Activated CD4-positive, alpha-beta T cell treated with anti-CD3 and anti-CD28 coated beads for 36 hours (primary cell): ENCODE measurements around the gene EAF1. TPM values are rescaled to one million over a fixed set of nuclear protein-coding genes. Genes with fewer than 3 reads are reported as not detected.
"Not testable (repeated sequence)": the region's sequence is repeated elsewhere in the genome, so short reads cannot be mapped to it uniquely, and the experiment has no call there.

Experiments
- ATAC-seq: fragments of 200-7000 bp; cut with Tn5 transposase; one replicate; pipeline ENCODE4 v1.10.0; 2021; ENCODE audit warnings: mild to moderate bottlenecking, moderate library complexity
- CTCF ChIA-PET: fragments of 350-600 bp; sonication (Branson Sonifier 250); formaldehyde crosslinking; loops from one replicate; lab custom pipeline; 2021; ENCODE audit warnings: antibody characterized with exemption; lab: Charles Lee
- POLR2A ChIA-PET: fragments of 350-600 bp; sonication (Branson Sonifier 250); formaldehyde crosslinking; loops from one replicate; lab custom pipeline; 2021; ENCODE audit warnings: antibody characterized with exemption, inconsistent platforms; lab: Charles Lee
- DNase-seq: peaks from one replicate; pipeline ENCODE4 v3.0.0-alpha.2; 2020
- H3K27ac Mint-ChIP-seq: one replicate; pipeline ENCODE4 v1.8.0; 2021; ENCODE audit warnings: mixed read lengths
- H3K27me3 Mint-ChIP-seq: one replicate; pipeline ENCODE4 v1.8.0; 2021; ENCODE audit warnings: mixed read lengths
- H3K36me3 Mint-ChIP-seq: one replicate; pipeline ENCODE4 v1.8.0; 2021; ENCODE audit warnings: low read depth, mixed read lengths
- H3K4me1 Mint-ChIP-seq: one replicate; pipeline ENCODE4 v1.8.0; 2021; ENCODE audit warnings: mixed read lengths
- H3K4me3 Mint-ChIP-seq: one replicate; pipeline ENCODE4 v1.8.0; 2021; ENCODE audit warnings: mild to moderate bottlenecking, moderate library complexity, mixed read lengths
- H3K9me3 Mint-ChIP-seq: one replicate; pipeline ENCODE4 v1.8.0; 2021; ENCODE audit warnings: low read depth, mixed read lengths
- intact Hi-C, 2 experiments: fragments of 100-400 bp; cut with DNase I in 1 of 2; cut with micrococcal nuclease in 1 of 2; formaldehyde crosslinking; loops; one replicate each; pipeline versions ENCODE4 v1.14.2 to v1.15.1; 2022 to 2024; cut with DNase I, micrococcal nuclease
- total RNA-seq, 2 experiments: library from RNA; stranded (reverse); gene quantifications; one replicate each; pipeline ENCODE4 v1.2.3, GENCODE V29; 2021

The EAF1 gene
- total RNA-seq, 2 experiments from 2014 or later, result 21.2 to 25.6 TPM

- H3K9me3 Mint-ChIP-seq, result no peaks in the 10 kb centered on the region
- no peaks in the 10 kb centered on the region for H3K27me3 Mint-ChIP-seq
- ChIA-PET CTCF (no interaction called here), POLR2A (no interaction called here)
- no peak overlapping the region for H3K4me3 Mint-ChIP-seq
- H3K36me3 Mint-ChIP-seq, result no peaks in the 10 kb centered on the region
- no peak overlapping the region for H3K27ac Mint-ChIP-seq
- no peaks in the 10 kb centered on the region for H3K4me1 Mint-ChIP-seq
- DNase-seq (no peak), ATAC-seq (no peak)
- intact Hi-C loops, result no loop called here
These were observed 52.2 kb downstream of the EAF1 start for GRCh38 chr3:15479400-15480224.

DNA sequence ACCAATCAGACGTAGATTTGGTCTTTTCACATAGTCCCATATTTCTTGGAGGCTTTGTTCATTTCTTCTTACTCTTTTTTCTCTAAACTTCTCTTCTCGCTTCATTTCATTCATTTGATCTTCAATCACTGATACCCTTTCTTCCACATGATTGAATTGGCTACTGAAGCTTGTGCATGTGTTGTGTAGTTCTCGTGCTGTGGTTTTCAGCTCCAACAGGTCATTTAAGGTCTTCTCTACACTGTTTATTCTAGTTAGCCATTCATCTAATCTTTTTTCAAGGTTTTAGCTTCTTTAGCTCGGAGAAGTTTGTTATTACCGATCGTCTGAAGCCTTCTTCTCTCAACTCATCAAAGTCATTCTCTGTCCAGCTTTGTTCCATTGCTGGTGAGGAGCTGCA lies 57.2 kb downstream of the EAF1 start:
- DNase-seq, CTCF ChIA-PET, H3K27ac Mint-ChIP-seq, POLR2A ChIA-PET, H3K27me3 Mint-ChIP-seq, H3K36me3 Mint-ChIP-seq, ATAC-seq, H3K4me3 Mint-ChIP-seq, H3K4me1 Mint-ChIP-seq, H3K9me3 Mint-ChIP-seq, intact Hi-C loops: not testable (repeated sequence)

- Mint-ChIP-seq H3K27me3 (no peaks in the 10 kb centered on the region), H3K4me3 (no peak overlapping the region), H3K27ac (no peak overlapping the region), H3K4me1 (no peaks in the 10 kb centered on the region), H3K9me3 (no peaks in the 10 kb centered on the region), H3K36me3 (no peaks in the 10 kb centered on the region)
- intact Hi-C loops, result no loop called here
- CTCF ChIA-PET, result no interaction called here
- DNase-seq (no peak), ATAC-seq (no peak)
- POLR2A ChIA-PET, result no interaction called here
These were observed 58.6 kb downstream of the EAF1 start for GRCh38 chr3:15486020-15486419.

- H3K4me1 Mint-ChIP-seq, result no peaks in the 10 kb centered on the region
- H3K27ac Mint-ChIP-seq, result no peak overlapping the region
- no peak for ATAC-seq
- H3K36me3 Mint-ChIP-seq, result no peaks in the 10 kb centered on the region
- H3K27me3 Mint-ChIP-seq, result no peaks in the 10 kb centered on the region
- ChIA-PET POLR2A (no interaction called here), CTCF (interaction anchor here (0.7 kb wide), 1 partner anchor 450 kb away, joined by 3 read pairs; no protein-coding TSS in a partner anchor)
- DNase-seq, result no peak
- H3K4me3 Mint-ChIP-seq, result no peak overlapping the region
- intact Hi-C loops, result no loop called here
- no peaks in the 10 kb centered on the region for H3K9me3 Mint-ChIP-seq
These were observed 59.6 kb downstream of the EAF1 start for GRCh38 chr3:15486979-15487378.

DNA sequence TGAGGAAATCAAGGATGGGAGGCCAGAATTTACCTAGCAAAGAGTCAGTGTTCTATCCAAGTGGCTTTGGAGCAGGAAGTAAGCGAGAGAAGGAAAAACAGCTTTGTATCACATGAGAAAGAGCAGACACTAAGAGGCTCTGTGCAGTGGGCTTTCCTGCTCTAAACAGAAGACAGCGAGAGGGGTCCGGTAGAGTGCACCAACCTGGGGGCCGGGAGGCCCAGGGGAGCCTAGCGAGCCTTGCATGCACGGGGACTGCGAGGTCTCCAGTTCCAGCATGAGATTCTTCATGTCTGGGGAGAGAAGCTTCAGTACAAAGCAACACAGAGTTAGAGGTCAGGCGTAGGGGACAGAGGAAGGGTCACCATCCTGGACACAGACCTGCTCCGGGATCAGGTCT lies 60.6 kb downstream of the EAF1 start:
- Mint-ChIP-seq H3K4me3 (no peak overlapping the region), H3K27me3 (no peaks in the 10 kb centered on the region), H3K27ac (no peak overlapping the region), H3K9me3 (no peaks in the 10 kb centered on the region), H3K36me3 (no peaks in the 10 kb centered on the region), H3K4me1 (no peaks in the 10 kb centered on the region)
- intact Hi-C loops, result no loop called here
- POLR2A ChIA-PET, result no interaction called here
- no peak for DNase-seq
- CTCF ChIA-PET, result no interaction called here
- no peak for ATAC-seq

GRCh38 chr3:15490158-15490557 lies 62.8 kb downstream of the EAF1 start:
- no peak for ATAC-seq

GRCh38 chr3:15491143-15491542 lies 63.7 kb downstream of the EAF1 start:
- no peaks in the 10 kb centered on the region for H3K4me1 Mint-ChIP-seq
- DNase-seq, result no peak
- no peaks in the 10 kb centered on the region for H3K27me3 Mint-ChIP-seq
- no peak overlapping the region for H3K4me3 Mint-ChIP-seq
- H3K27ac Mint-ChIP-seq, result no peak overlapping the region
- no peak for ATAC-seq
- H3K9me3 Mint-ChIP-seq, result no peaks in the 10 kb centered on the region
- no peaks in the 10 kb centered on the region for H3K36me3 Mint-ChIP-seq
- intact Hi-C loops, result no loop called here
- ChIA-PET CTCF (interaction anchor here (0.6 kb wide), 1 partner anchor 60 kb away, joined by 3 read pairs; no protein-coding TSS in a partner anchor), POLR2A (no interaction called here)

More at GRCh38 chr3:15490158-15490557, 62.8 kb downstream of the EAF1 start:
- intact Hi-C loops, result no loop called here
- Mint-ChIP-seq H3K4me1 (no peaks in the 10 kb centered on the region), H3K4me3 (no peak overlapping the region), H3K27me3 (no peaks in the 10 kb centered on the region), H3K9me3 (no peaks in the 10 kb centered on the region), H3K27ac (no peak overlapping the region), H3K36me3 (no peaks in the 10 kb centered on the region)
- CTCF ChIA-PET, result interaction anchor here (0.5 to 0.6 kb wide), 2 partner anchors 13 to 693 kb away, joined by 3 read pairs; no protein-coding TSS in a partner anchor
- POLR2A ChIA-PET, result no interaction called here
- DNase-seq, result no peak

Other genes with a start within 250 kb of the EAF1 start
- 10 to 100 TPM; 18.4 to 20.4 TPM for gene CAPN7, start 221.4 kb upstream of the EAF1 start, total RNA-seq
- gene SH3BP5, start 95.0 kb upstream of the EAF1 start, total RNA-seq, result 1 to 10 TPM; 8.9 to 9.4 TPM
- 10 to 100 TPM; 13.0 to 19.5 TPM for gene METTL6, start 54 bp upstream of the EAF1 start, total RNA-seq
- 1 to 10 TPM; 1.1 to 1.3 TPM for gene COLQ, start 94.1 kb downstream of the EAF1 start, total RNA-seq
- gene HACL1, start 174.0 kb downstream of the EAF1 start, total RNA-seq, result 10 to 100 TPM; 22.3 to 23.2 TPM
- 1 to 10 TPM; 3.8 to 4.4 TPM for gene BTD, start 174.1 kb downstream of the EAF1 start, total RNA-seq